Endothelial cell (in vitro differentiated cells): ENCODE measurements around the gene PTPRN2. TPM values are rescaled to one million over a fixed set of nuclear protein-coding genes. Genes with fewer than 3 reads are reported as not detected.
A peak's percentile ranks its signal among the peaks of the same experiment; 100 is the strongest.

Experiments
- DNase-seq: peaks from one replicate; pipeline ENCODE4 v3.0.0; 2021; ENCODE audit warnings: low spot score
- H3K27ac Mint-ChIP-seq: one replicate; pipeline ENCODE4 v1.8.0; 2021; ENCODE audit warnings: mixed read lengths, inconsistent platforms; ENCODE audit not compliant: unreplicated experiment
- H3K27me3 Mint-ChIP-seq: one replicate; pipeline ENCODE4 v1.8.0; 2021; ENCODE audit warnings: mild to moderate bottlenecking, moderate library complexity, mixed read lengths, inconsistent platforms; ENCODE audit not compliant: unreplicated experiment
- H3K36me3 Mint-ChIP-seq: one replicate; pipeline ENCODE4 v1.8.0; 2021; ENCODE audit warnings: mild to moderate bottlenecking, low read depth, mixed read lengths, inconsistent platforms; ENCODE audit not compliant: unreplicated experiment
- H3K4me1 Mint-ChIP-seq: one replicate; pipeline ENCODE4 v1.8.0; 2021; ENCODE audit warnings: mild to moderate bottlenecking, mixed read lengths, inconsistent platforms; ENCODE audit not compliant: unreplicated experiment
- H3K4me3 Mint-ChIP-seq: one replicate; pipeline ENCODE4 v1.8.0; 2021; ENCODE audit warnings: mild to moderate bottlenecking, mixed read lengths, inconsistent platforms; ENCODE audit not compliant: unreplicated experiment
- H3K9me3 Mint-ChIP-seq: one replicate; pipeline ENCODE4 v1.8.0; 2021; ENCODE audit warnings: mixed read lengths, inconsistent platforms; ENCODE audit not compliant: unreplicated experiment
- CTCF ChIP-seq: fragments of 200-600 bp; sonication (generic); IDR thresholded peaks from one replicate; pipeline ENCODE4 v1.5.0; 2021; ENCODE audit warnings: antibody characterized with exemption; ENCODE audit not compliant: unreplicated experiment
- total RNA-seq: library from RNA; stranded (reverse); fragmentation: NEBNext Ultra II Directional; extraction: Animal tissue kit (Norgen Biotek cat#: 25700); gene quantifications from one replicate; pipeline ENCODE4 v1.2.1, GENCODE V29; 2021; ENCODE audit not compliant: unreplicated experiment

The PTPRN2 gene
- total RNA-seq, 1 donor from 2014 or later, result 0.18 TPM

GRCh38 chr7:158137516-158138328 is 449.9 kb downstream of the PTPRN2 start:
- Mint-ChIP-seq H3K4me3 (peak overlapping the region; percentile 38), H3K27ac (no peak overlapping the region), H3K36me3 (peaks cover 21% of the 10 kb centered on the region), H3K27me3 (peaks cover 5% of the 10 kb centered on the region), H3K9me3 (peaks cover 37% of the 10 kb centered on the region), H3K4me1 (no peaks in the 10 kb centered on the region)
- no peak for TF ChIP-seq CTCF
- DNase-seq, result no peak

GRCh38 chr7:158135931-158136330 is 451.7 kb downstream of the PTPRN2 start:
- H3K36me3 Mint-ChIP-seq, result peaks cover 17% of the 10 kb centered on the region
- no peak overlapping the region for H3K27ac Mint-ChIP-seq
- no peak for DNase-seq
- no peak overlapping the region for H3K4me3 Mint-ChIP-seq
- peaks cover 27% of the 10 kb centered on the region for H3K9me3 Mint-ChIP-seq
- TF ChIP-seq CTCF, result no peak
- H3K4me1 Mint-ChIP-seq, result no peaks in the 10 kb centered on the region
- H3K27me3 Mint-ChIP-seq, result peaks cover 5% of the 10 kb centered on the region

- no peak for DNase-seq
- Mint-ChIP-seq H3K9me3 (peaks cover 16% of the 10 kb centered on the region), H3K4me1 (no peaks in the 10 kb centered on the region), H3K27me3 (peaks cover 3% of the 10 kb centered on the region), H3K27ac (no peak overlapping the region), H3K4me3 (no peak overlapping the region), H3K36me3 (peaks cover 12% of the 10 kb centered on the region)
- TF ChIP-seq CTCF, result no peak
Measured at GRCh38 chr7:158134824-158135223, 452.8 kb downstream of the PTPRN2 start.

- no peak for TF ChIP-seq CTCF
- Mint-ChIP-seq H3K36me3 (peaks cover 8% of the 10 kb centered on the region), H3K27ac (no peak overlapping the region), H3K4me3 (no peak overlapping the region), H3K27me3 (peaks cover 3% of the 10 kb centered on the region), H3K4me1 (no peaks in the 10 kb centered on the region), H3K9me3 (peaks cover 5% of the 10 kb centered on the region)
- DNase-seq, result no peak
Measured at GRCh38 chr7:158133515-158134271, 453.9 kb downstream of the PTPRN2 start.

- H3K4me1 Mint-ChIP-seq, result no peaks in the 10 kb centered on the region
- H3K27me3 Mint-ChIP-seq, result peaks cover 3% of the 10 kb centered on the region
- no peak overlapping the region for H3K4me3 Mint-ChIP-seq
- peaks cover 8% of the 10 kb centered on the region for H3K36me3 Mint-ChIP-seq
- H3K9me3 Mint-ChIP-seq, result peaks cover 5% of the 10 kb centered on the region
- TF ChIP-seq CTCF, result no peak
- H3K27ac Mint-ChIP-seq, result no peak overlapping the region
- DNase-seq, result no peak
Measured at GRCh38 chr7:158133057-158133456, 454.6 kb downstream of the PTPRN2 start.
